Gastrocnemius medialis (tissue), 4 donors: ENCODE data around the gene PRSS8.

Source experiments
- POLR2A ChIP-seq, 2 donors: fragments of 450-650 bp; IDR thresholded peaks; one replicate each; pipeline ENCODE4 v1.6.1; 2017; ENCODE audit warnings: antibody characterized with exemption in 2 of 2, mild to moderate bottlenecking in 2 of 2, moderate library complexity in 2 of 2
- TF ChIP-seq, protein P1 (sequence below), 5 experiments: fragments of 450-650 bp in 3 of 5; fragments of 200-600 bp in 2 of 5; sonication (generic) in 2 of 5; IDR thresholded peaks in 4 of 5; conservative IDR thresholded peaks in 1 of 5; 1 replicate in 4 of 5; 2 replicates in 1 of 5; pipeline ENCODE4 v1.5.1; 2016 to 2019; ENCODE audit warnings: antibody characterized with exemption in 5 of 5, mild to moderate bottlenecking in 3 of 5, moderate library complexity in 3 of 5

DNA sequence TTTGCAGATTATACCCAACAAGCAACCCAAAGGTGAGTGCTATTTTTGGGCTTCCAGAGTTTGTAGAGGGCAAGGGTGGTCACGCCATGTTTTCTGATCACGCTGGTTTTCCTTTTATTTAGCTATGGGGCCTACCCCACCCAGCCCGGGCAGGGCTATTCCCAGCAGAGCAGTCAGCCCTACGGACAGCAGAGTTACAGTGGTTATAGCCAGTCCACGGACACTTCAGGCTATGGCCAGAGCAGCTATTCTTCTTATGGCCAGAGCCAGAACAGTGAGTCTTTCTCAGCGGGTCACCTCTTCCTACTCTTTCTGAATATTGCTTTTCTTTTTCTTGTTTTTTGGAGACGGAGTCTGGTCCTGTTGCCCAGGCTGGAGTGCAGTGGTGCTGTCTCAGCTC lies 46.9 kb upstream of the PRSS8 start:
- TF ChIP-seq, protein P1, sequence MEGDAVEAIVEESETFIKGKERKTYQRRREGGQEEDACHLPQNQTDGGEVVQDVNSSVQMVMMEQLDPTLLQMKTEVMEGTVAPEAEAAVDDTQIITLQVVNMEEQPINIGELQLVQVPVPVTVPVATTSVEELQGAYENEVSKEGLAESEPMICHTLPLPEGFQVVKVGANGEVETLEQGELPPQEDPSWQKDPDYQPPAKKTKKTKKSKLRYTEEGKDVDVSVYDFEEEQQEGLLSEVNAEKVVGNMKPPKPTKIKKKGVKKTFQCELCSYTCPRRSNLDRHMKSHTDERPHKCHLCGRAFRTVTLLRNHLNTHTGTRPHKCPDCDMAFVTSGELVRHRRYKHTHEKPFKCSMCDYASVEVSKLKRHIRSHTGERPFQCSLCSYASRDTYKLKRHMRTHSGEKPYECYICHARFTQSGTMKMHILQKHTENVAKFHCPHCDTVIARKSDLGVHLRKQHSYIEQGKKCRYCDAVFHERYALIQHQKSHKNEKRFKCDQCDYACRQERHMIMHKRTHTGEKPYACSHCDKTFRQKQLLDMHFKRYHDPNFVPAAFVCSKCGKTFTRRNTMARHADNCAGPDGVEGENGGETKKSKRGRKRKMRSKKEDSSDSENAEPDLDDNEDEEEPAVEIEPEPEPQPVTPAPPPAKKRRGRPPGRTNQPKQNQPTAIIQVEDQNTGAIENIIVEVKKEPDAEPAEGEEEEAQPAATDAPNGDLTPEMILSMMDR (IDR thresholded peaks at IDR 0.05 in 4 of 5, conservative IDR thresholded peaks at IDR 0.05 in 1 of 5), result no peak
- TF ChIP-seq POLR2A (IDR thresholded peaks at IDR 0.05), result no peak
